Spleen (tissue), 11 donors: ENCODE results near the gene RAB33A. TPM values are rescaled to one million over a fixed set of nuclear protein-coding genes. Genes with fewer than 3 reads are reported as not detected.
"Not testable (repeated sequence)": the region's sequence is repeated elsewhere in the genome, so short reads cannot be mapped to it uniquely, and the experiment has no call there.

Experiments
- DNase-seq: peaks from one replicate; pipeline ENCODE4 v3.0.0-alpha.2; 2020
- H3K27ac ChIP-seq, 8 donors: fragments of 200-600 bp; sonication (generic) in 7 of 8; 1 replicate in 4 of 8; 2 replicates in 4 of 8; pipeline versions ENCODE4 v1.5.0 to v1.8.0; 2016 to 2021; ENCODE audit warnings: inconsistent platforms in 4 of 8, mild to moderate bottlenecking in 4 of 8, moderate library complexity in 1 of 8
- H3K27me3 ChIP-seq, 7 donors: fragments of 200-600 bp; sonication (generic) in 6 of 7; replicated peaks in 1 of 7; 1 replicate in 4 of 7; 2 replicates in 3 of 7; pipeline versions ENCODE4 v1.5.0 to v1.8.0; 2016 to 2021; ENCODE audit warnings: inconsistent platforms in 3 of 7, mild to moderate bottlenecking in 1 of 7
- H3K36me3 ChIP-seq, 6 donors: fragments of 200-600 bp; sonication (generic) in 5 of 6; 1 replicate in 4 of 6; 2 replicates in 2 of 6; pipeline versions ENCODE4 v1.5.0 to v1.8.0; 2016 to 2021; ENCODE audit warnings: inconsistent platforms in 2 of 6
- H3K4me1 ChIP-seq, 6 donors: fragments of 200-600 bp; sonication (generic) in 5 of 6; 1 replicate in 3 of 6; 2 replicates in 3 of 6; pipeline versions ENCODE4 v1.5.0 to v1.8.0; 2016 to 2021; ENCODE audit warnings: inconsistent platforms in 3 of 6
- H3K4me3 ChIP-seq, 8 donors: fragments of 200-600 bp; sonication (generic) in 7 of 8; 1 replicate in 4 of 8; 2 replicates in 4 of 8; pipeline versions ENCODE4 v1.5.0 to v1.8.0; 2016 to 2021; ENCODE audit warnings: inconsistent platforms in 4 of 8, mild to moderate bottlenecking in 4 of 8, moderate library complexity in 2 of 8
- H3K9me3 ChIP-seq, 8 donors: fragments of 200-600 bp; sonication (generic) in 7 of 8; 1 replicate in 4 of 8; 2 replicates in 4 of 8; pipeline versions ENCODE4 v1.5.0 to v1.8.0; 2016 to 2021; ENCODE audit warnings: inconsistent platforms in 4 of 8
- CTCF ChIP-seq, 11 experiments: fragments of 200-600 bp in 7 of 11; fragments of 450-650 bp in 4 of 11; sonication (generic) in 4 of 11; IDR thresholded peaks in 8 of 11; conservative IDR thresholded peaks in 3 of 11; 1 replicate in 7 of 11; 2 replicates in 4 of 11; pipeline versions ENCODE4 v1.4.0 to v1.8.0; 2016 to 2021; ENCODE audit warnings: antibody characterized with exemption in 11 of 11, inconsistent platforms in 4 of 11, mild to moderate bottlenecking in 1 of 11
- POLR2A ChIP-seq, 3 donors: fragments of 450-650 bp; IDR thresholded peaks; one replicate each; pipeline ENCODE4 v1.5.1; 2017; ENCODE audit warnings: antibody characterized with exemption in 3 of 3, mild to moderate bottlenecking in 1 of 3
- POLR2AphosphoS5 ChIP-seq, 3 donors: sonication (generic); formaldehyde crosslinking; IDR thresholded peaks; one replicate each; pipeline ENCODE4 v1.5.1; 2017; ENCODE audit warnings: antibody characterized with exemption in 3 of 3
- WGBS, 5 donors: extraction: QIAGEN DNeasy Blood & Tissue Kit in 3 of 5; methylation state at CpG; one replicate each; pipeline versions ENCODE4 v1.1.5 to v1.1.7; 2013 to 2018; 5-methylcytosine and 5-hydroxymethylcytosine counted together
- intact Hi-C: fragments of 100-400 bp; cut with DNase I; formaldehyde crosslinking; loops from one replicate; pipeline ENCODE4 v1.15.0; 2023; ENCODE audit warnings: low total_unique reads
- polyA plus RNA-seq, 3 donors: library from polyadenylated mRNA; stranded (reverse); fragments of 200-250 nt; gene quantifications; one replicate each; pipeline ENCODE4 v1.2.1, GENCODE V29; 2013
- total RNA-seq, 7 donors: library from RNA; depleted of rRNA in 3 of 7; stranded (reverse); fragments of >200 nt in 3 of 7; fragmentation: NEBNext Ultra II Directional in 4 of 7; extraction: Animal tissue kit (Norgen Biotek cat#: 25700) in 4 of 7; gene quantifications; one replicate each; pipeline versions ENCODE4 v1.1.0 to v1.2.1, GENCODE V29; 2016 to 2021
- donor health status: healthy with polysubstance abuse.
- donor health status: DM: no; HTN: no; CAD: no; lungs with moderate emphysema.
- donor health status: DM: no; HTN: no; CAD: no.
- donor health status: Bipolar disorder and iron deficiency.
- donor health status: healthy.
- donor health status: DM: no; HTN: no; CAD: no.
- donor health status: DM: yes; HTN: yes; CAD: no.

RAB33A gene
- total and polyA plus RNA-seq, 10 donors, result 1.7 to 6.7 (median 3.7) TPM

GRCh38 chrX:130228871-130229270, 57.1 kb downstream of the RAB33A start:
- 82 to 96% (median 88%) methylated on average over 2 of the region's 2 CpGs for WGBS, 5 donors
- Histone ChIP-seq H3K27me3 (no peaks in the 10 kb centered on the region), H3K4me3 (no peak overlapping the region), H3K4me1 (no peaks in the 10 kb centered on the region), H3K27ac (no peak overlapping the region), H3K9me3 (no peaks in the 10 kb centered on the region), H3K36me3 (peaks cover 0 to 62% (median 0%) of the 10 kb centered on the region in 6 donors)
- no peak for TF ChIP-seq CTCF (IDR thresholded peaks at IDR 0.05 in 8 of 11, conservative IDR thresholded peaks at IDR 0.05 in 3 of 11)
- TF ChIP-seq POLR2A (IDR thresholded peaks at IDR 0.05), result no peak
- TF ChIP-seq POLR2AphosphoS5 (IDR thresholded peaks at IDR 0.05), result no peak
- no peak for DNase-seq
- intact Hi-C loops, result no loop called here

DNA sequence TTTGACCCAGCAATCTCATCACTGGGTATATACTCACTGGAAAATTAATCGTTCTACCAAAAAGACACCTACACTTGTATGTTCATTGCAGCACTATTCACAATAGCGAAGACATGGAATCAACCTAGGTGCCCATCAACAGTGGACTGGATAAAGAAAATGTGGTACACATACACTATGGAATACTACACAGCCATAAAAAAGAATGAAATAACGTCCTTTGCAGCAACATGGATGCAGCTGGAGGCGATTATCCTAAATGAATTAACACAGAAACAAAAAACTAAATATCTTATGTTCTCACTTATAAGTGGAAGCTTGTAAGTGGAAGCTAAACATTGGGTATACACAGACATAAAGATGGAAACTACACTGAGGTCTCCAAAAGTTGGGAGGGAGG, 59.4 kb downstream of the RAB33A start:
- H3K4me1 ChIP-seq, H3K27me3 ChIP-seq, intact Hi-C loops, H3K9me3 ChIP-seq, H3K27ac ChIP-seq, DNase-seq, H3K4me3 ChIP-seq: not testable (repeated sequence)
- H3K36me3 ChIP-seq, result peaks cover 0 to 78% (median 1%) of the 10 kb centered on the region in 6 donors
- 83 to 98% (median 92%) methylated on average over 4 of the region's 4 CpGs for WGBS, 5 donors

Other genes starting within 250 kb of the RAB33A start
- 10 to 100 TPM in 5 of 7 donors, 1 to 10 TPM in 2; 6.5 to 18.1 (median 16.6) TPM for gene BCORL1, start 189.3 kb upstream of the RAB33A start, total RNA-seq
- gene BCORL1, start 189.3 kb upstream of the RAB33A start, polyA plus RNA-seq, result 1 to 10 TPM in 1 of 3 donors, under 1 TPM in 2; 0.85 to 3.5 (median 0.86) TPM
- 10 to 100 TPM; 28.7 to 35.3 (median 32.5) TPM for gene ELF4, start 61.5 kb upstream of the RAB33A start, total RNA-seq
- 10 to 100 TPM in 1 of 3 donors, 1 to 10 TPM in 2; 6.4 to 10.3 (median 7.0) TPM for gene ELF4, start 61.5 kb upstream of the RAB33A start, polyA plus RNA-seq
- 10 to 100 TPM; 13.4 to 27.1 (median 22.5) TPM for gene AIFM1, start 6.1 kb upstream of the RAB33A start, total RNA-seq
- 10 to 100 TPM; 20.6 to 25.4 (median 24.8) TPM for gene AIFM1, start 6.1 kb upstream of the RAB33A start, polyA plus RNA-seq
- 1 to 10 TPM; 4.3 to 6.8 (median 6.4) TPM for gene ZNF280C, start 96.9 kb downstream of the RAB33A start, total RNA-seq
- 1 to 10 TPM; 1.3 to 1.5 (median 1.4) TPM for gene ZNF280C, start 96.9 kb downstream of the RAB33A start, polyA plus RNA-seq
- gene SLC25A14, start 168.0 kb downstream of the RAB33A start, total RNA-seq, result 10 to 100 TPM in 5 of 7 donors, 1 to 10 TPM in 2; 7.7 to 15.6 (median 11.5) TPM
- gene SLC25A14, start 168.0 kb downstream of the RAB33A start, polyA plus RNA-seq, result 10 to 100 TPM; 10.8 to 19.7 (median 14.2) TPM
- not detected for gene GPR119, start 213.7 kb downstream of the RAB33A start, total RNA-seq
- not detected for gene GPR119, start 213.7 kb downstream of the RAB33A start, polyA plus RNA-seq
- 10 to 100 TPM; 13.4 to 19.0 (median 16.3) TPM for gene RBMX2, start 230.0 kb downstream of the RAB33A start, total RNA-seq
- gene RBMX2, start 230.0 kb downstream of the RAB33A start, polyA plus RNA-seq, result 10 to 100 TPM; 20.2 to 34.3 (median 24.3) TPM